Measurements from ENCODE around the gene BCL2L1.

The BCL2L1 gene

DNA sequence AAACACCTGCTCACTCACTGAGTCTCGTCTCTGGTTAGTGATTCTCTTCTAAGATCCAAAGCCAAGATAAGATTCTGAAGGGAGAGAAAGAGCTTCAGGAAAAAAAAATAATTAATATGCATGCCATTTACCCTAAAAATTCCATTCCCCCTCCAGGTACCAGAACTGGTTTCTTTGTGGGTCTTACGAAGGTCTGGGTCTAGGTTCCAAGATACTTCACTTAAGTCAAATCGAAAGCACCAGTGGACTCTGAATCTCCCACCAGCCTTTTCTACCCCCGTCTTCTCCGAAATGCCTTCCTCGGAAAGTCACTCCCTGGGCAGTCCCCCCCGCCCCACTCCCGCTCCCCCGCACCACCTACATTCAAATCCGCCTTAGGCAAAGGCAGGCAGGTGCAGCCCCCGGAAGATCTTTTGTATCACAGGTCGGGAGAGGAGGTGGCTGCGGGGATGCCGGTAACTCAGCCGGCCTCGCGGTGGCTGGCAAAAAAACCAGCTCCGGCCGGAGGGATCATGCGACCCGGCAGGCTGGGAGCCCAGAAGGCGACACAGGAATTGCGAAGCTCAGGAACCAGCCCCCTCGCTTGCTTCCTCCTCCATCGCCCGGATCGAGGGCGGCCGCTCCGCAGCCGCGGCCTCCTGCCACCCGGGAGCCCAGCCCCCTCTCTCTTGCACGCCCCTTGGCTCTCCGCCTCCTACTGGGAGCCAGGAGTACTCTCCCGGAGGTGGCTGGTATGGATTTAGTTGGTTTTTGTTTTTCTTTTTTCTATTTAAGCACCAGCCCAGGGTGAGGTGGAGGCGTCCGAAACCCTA is at the start of gene BCL2L1:
TSS of gene BCL2L1 (minus strand) at position 612 of the 812 bp plus-strand sequence. CDS start 650 bp downstream, outside the sequence.
- H3K9me3 Mint-ChIP-seq: no peaks in the 10 kb centered on the region
- H3K27me3 Mint-ChIP-seq (ENCODE audit: low read depth): peaks cover 3% of the 10 kb centered on the region
- H3K4me3 Mint-ChIP-seq: peak within 1 kb of the TSS; percentile 94 to 97 (median 95)
- peaks cover 39% of the 10 kb centered on the region for H3K36me3 Mint-ChIP-seq (ENCODE audit: low read depth)
- H3K27ac Mint-ChIP-seq: peak within 1 kb of the TSS; percentile 99
- H3K4me1 Mint-ChIP-seq: peaks cover 53% of the 10 kb centered on the region
- TF ChIP-seq CTCF (IDR thresholded peaks at IDR 0.05; ENCODE audit: unreplicated experiment in 3 of 3): peak; percentile 61 to 77 (median 69)

GRCh38 chr20:31770243-31770642 is 47.6 kb upstream of the BCL2L1 start:
- Mint-ChIP-seq H3K27ac (no peak overlapping the region), H3K27me3 (ENCODE audit: low read depth) (no peaks in the 10 kb centered on the region), H3K4me3 (no peak overlapping the region), H3K36me3 (ENCODE audit: low read depth) (peaks cover 62% of the 10 kb centered on the region), H3K9me3 (no peaks in the 10 kb centered on the region), H3K4me1 (no peaks in the 10 kb centered on the region)
- TF ChIP-seq CTCF (IDR thresholded peaks at IDR 0.05; ENCODE audit: unreplicated experiment in 3 of 3): no peak

GRCh38 chr20:31769681-31770080 is 47.0 kb upstream of the BCL2L1 start:
- Mint-ChIP-seq H3K27me3 (ENCODE audit: low read depth) (no peaks in the 10 kb centered on the region), H3K27ac (no peak overlapping the region), H3K36me3 (ENCODE audit: low read depth) (peaks cover 65% of the 10 kb centered on the region), H3K4me3 (no peak overlapping the region), H3K4me1 (no peaks in the 10 kb centered on the region), H3K9me3 (no peaks in the 10 kb centered on the region)
- no peak for TF ChIP-seq CTCF (IDR thresholded peaks at IDR 0.05; ENCODE audit: unreplicated experiment in 3 of 3)

GRCh38 chr20:31767805-31768204 is 45.1 kb upstream of the BCL2L1 start:
- H3K4me3 Mint-ChIP-seq: no peak overlapping the region
- no peak for TF ChIP-seq CTCF (IDR thresholded peaks at IDR 0.05; ENCODE audit: unreplicated experiment in 3 of 3)
- peaks cover 66% of the 10 kb centered on the region for H3K36me3 Mint-ChIP-seq (ENCODE audit: low read depth)
- no peaks in the 10 kb centered on the region for H3K27me3 Mint-ChIP-seq (ENCODE audit: low read depth)
- H3K4me1 Mint-ChIP-seq: no peaks in the 10 kb centered on the region
- no peaks in the 10 kb centered on the region for H3K9me3 Mint-ChIP-seq
- H3K27ac Mint-ChIP-seq: no peak overlapping the region

- H3K27ac Mint-ChIP-seq: no peak overlapping the region
- H3K4me3 Mint-ChIP-seq: no peak overlapping the region
- TF ChIP-seq CTCF (IDR thresholded peaks at IDR 0.05; ENCODE audit: unreplicated experiment in 3 of 3): no peak
- no peaks in the 10 kb centered on the region for H3K27me3 Mint-ChIP-seq (ENCODE audit: low read depth)
- H3K4me1 Mint-ChIP-seq: peaks cover 4% of the 10 kb centered on the region
- peaks cover 78% of the 10 kb centered on the region for H3K36me3 Mint-ChIP-seq (ENCODE audit: low read depth)
- no peaks in the 10 kb centered on the region for H3K9me3 Mint-ChIP-seq
Observed at GRCh38 chr20:31764641-31765305, 42.1 kb upstream of the BCL2L1 start.

All from nephron (organoid).